ENCODE data around the gene EDARADD.

Gene EDARADD

GRCh38 chr1:236523704-236524141, 129.6 kb downstream of the EDARADD start, which contains the start of gene LGALS8:
LGALS8 (plus strand) TSS chr1:236523982; CDS start chr1:236526071, 2,089 bp downstream.
- peak within 1 kb of the TSS; percentile 99 for H3K4me3 ChIP-seq (ENCODE audit: low read depth, low read length)
- DNase-seq (ENCODE audit: low read depth): peak; percentile 55
- no peak for TF ChIP-seq CTCF (IDR thresholded peaks at IDR 0.05; ENCODE audit: low read depth, low read length, missing control alignments)

GRCh38 chr1:236524142-236524894, 130.2 kb downstream of the EDARADD start:
- TF ChIP-seq CTCF (IDR thresholded peaks at IDR 0.05; ENCODE audit: low read depth, low read length, missing control alignments): no peak
- H3K4me3 ChIP-seq (ENCODE audit: low read depth, low read length): peak overlapping the region; percentile 99
- peak; percentile 61 for DNase-seq (ENCODE audit: low read depth)

- TF ChIP-seq CTCF (IDR thresholded peaks at IDR 0.05; ENCODE audit: low read depth, low read length, missing control alignments): no peak
- DNase-seq (ENCODE audit: low read depth): no peak
- H3K4me3 ChIP-seq (ENCODE audit: low read depth, low read length): peak overlapping the region; percentile 99
Measured at GRCh38 chr1:236524895-236525184, 130.8 kb downstream of the EDARADD start.

GRCh38 chr1:236526079-236526478, 132.0 kb downstream of the EDARADD start:
- no peak for TF ChIP-seq CTCF (IDR thresholded peaks at IDR 0.05; ENCODE audit: low read depth, low read length, missing control alignments)
- no peak for DNase-seq (ENCODE audit: low read depth)
- H3K4me3 ChIP-seq (ENCODE audit: low read depth, low read length): no peak overlapping the region

- no peak for TF ChIP-seq CTCF (IDR thresholded peaks at IDR 0.05; ENCODE audit: low read depth, low read length, missing control alignments)
- no peak overlapping the region for H3K4me3 ChIP-seq (ENCODE audit: low read depth, low read length)
- DNase-seq (ENCODE audit: low read depth): no peak
Measured at GRCh38 chr1:236530286-236530685, 136.2 kb downstream of the EDARADD start.

- no peak overlapping the region for H3K4me3 ChIP-seq (ENCODE audit: low read depth, low read length)
- TF ChIP-seq CTCF (IDR thresholded peaks at IDR 0.05; ENCODE audit: low read depth, low read length, missing control alignments): no peak
- DNase-seq (ENCODE audit: low read depth): no peak
Measured at GRCh38 chr1:236530959-236531358, 136.9 kb downstream of the EDARADD start.

GRCh38 chr1:236532850-236533249, 138.8 kb downstream of the EDARADD start:
- no peak overlapping the region for H3K4me3 ChIP-seq (ENCODE audit: low read depth, low read length)
- TF ChIP-seq CTCF (IDR thresholded peaks at IDR 0.05; ENCODE audit: low read depth, low read length, missing control alignments): no peak
- DNase-seq (ENCODE audit: low read depth): no peak

All from GM12864 (cell line).